Smooth muscle cell (in vitro differentiated cells): ENCODE results near the gene GPC1. TPM values are rescaled to one million over a fixed set of nuclear protein-coding genes. Genes with fewer than 3 reads are reported as not detected.

Experiments used
- DNase-seq: peaks from one replicate; lab custom pipeline; 2025; ENCODE audit not compliant: unreplicated experiment; lab: John Stamatoyannopoulos, UW
- H2AFZ ChIP-seq: fragments of 200-600 bp; sonication (generic); 2 replicates; pipeline ENCODE4 v1.6.0; 2016; ENCODE audit warnings: antibody characterized with exemption, low read depth, mild to moderate bottlenecking
- H3F3A ChIP-seq: fragments of 200-600 bp; sonication (generic); 2 replicates; pipeline ENCODE4 v1.6.0; 2017; ENCODE audit warnings: antibody characterized with exemption, low read depth
- H3K27ac ChIP-seq: fragments of 200-600 bp; sonication (generic); 2 replicates; pipeline ENCODE4 v1.5.1; 2016; ENCODE audit warnings: low read depth, mild to moderate bottlenecking
- H3K27me3 ChIP-seq: fragments of 200-600 bp; sonication (generic); 2 replicates; pipeline ENCODE4 v1.6.1; 2016; ENCODE audit warnings: low read depth, mild to moderate bottlenecking
- H3K36me3 ChIP-seq: fragments of 200-600 bp; sonication (generic); 2 replicates; pipeline ENCODE4 v1.5.1; 2016; ENCODE audit warnings: low read depth
- H3K4me1 ChIP-seq: fragments of 200-600 bp; sonication (generic); 2 replicates; pipeline ENCODE4 v1.5.1; 2016; ENCODE audit warnings: low read depth
- H3K4me2 ChIP-seq: fragments of 200-600 bp; sonication (generic); 2 replicates; pipeline ENCODE4 v1.6.0; 2016; ENCODE audit warnings: mild to moderate bottlenecking
- H3K4me3 ChIP-seq: fragments of 200-600 bp; sonication (generic); 2 replicates; pipeline ENCODE4 v1.5.1; 2016; ENCODE audit warnings: mild to moderate bottlenecking
- H3K79me2 ChIP-seq: fragments of 200-600 bp; sonication (generic); 2 replicates; pipeline ENCODE4 v1.6.0; 2016; ENCODE audit warnings: low read depth, mild to moderate bottlenecking
- H3K9ac ChIP-seq: fragments of 200-600 bp; sonication (generic); 2 replicates; pipeline ENCODE4 v1.6.0; 2016; ENCODE audit warnings: low read depth
- H3K9me3 ChIP-seq: fragments of 200-600 bp; sonication (generic); replicated peaks from 2 replicates; pipeline ENCODE4 v1.5.1; 2016; ENCODE audit warnings: low read depth
- H4K20me1 ChIP-seq: fragments of 200-600 bp; sonication (generic); 2 replicates; pipeline ENCODE4 v1.6.0; 2016; ENCODE audit warnings: low read depth
- WGBS: methylation state at CpG from one replicate; pipeline ENCODE4 v1.1.7; 2016; ENCODE audit warnings: low lambda C conversion rate; 5-methylcytosine and 5-hydroxymethylcytosine counted together
- polyA plus RNA-seq: library from polyadenylated mRNA; unstranded; fragments of >200 nt; fragmentation: Nextera tagmentation; extraction: Ambion mirVana; gene quantifications from 2 replicates; pipeline ENCODE4 v1.2.1, GENCODE V29; 2016
- total RNA-seq: library from RNA; depleted of rRNA; stranded (reverse); fragments of >200 nt; gene quantifications from 2 replicates; pipeline ENCODE4 v1.2.3, GENCODE V29; 2014
- TF ChIP-seq, protein P1 (sequence below): fragments of 200-600 bp; sonication (generic); IDR thresholded peaks from 2 replicates; pipeline ENCODE4 v1.5.1; 2017; ENCODE audit warnings: borderline replicate concordance, mild to moderate bottlenecking, antibody characterized with exemption; ENCODE audit not compliant: insufficient read depth, poor library complexity, severe bottlenecking

Gene GPC1
- total and polyA plus RNA-seq, 2 experiments from 2014 or later, result 88.9 to 221 TPM

DNA sequence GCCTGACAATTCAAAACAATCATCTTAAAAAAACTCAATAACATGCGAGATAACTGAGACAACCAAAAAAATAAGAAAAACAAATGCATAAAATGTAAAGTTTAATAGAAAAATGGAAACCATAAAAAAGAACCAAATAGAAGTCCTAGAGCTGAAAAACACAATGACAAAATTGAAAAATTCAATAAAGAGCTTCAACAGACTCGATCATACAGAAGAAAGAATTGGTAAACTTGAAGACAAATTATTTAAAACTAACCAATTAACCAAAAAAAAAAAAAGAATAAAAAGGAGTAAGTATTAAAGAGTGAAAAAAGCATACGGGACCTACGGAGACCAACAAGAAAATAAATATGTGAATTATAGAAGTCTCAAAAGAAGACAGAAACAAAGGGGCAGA, 37.7 kb downstream of the GPC1 start:
- no peaks in the 10 kb centered on the region for H3K79me2 ChIP-seq
- H3F3A ChIP-seq, result no peaks in the 10 kb centered on the region
- TF ChIP-seq, protein P1, sequence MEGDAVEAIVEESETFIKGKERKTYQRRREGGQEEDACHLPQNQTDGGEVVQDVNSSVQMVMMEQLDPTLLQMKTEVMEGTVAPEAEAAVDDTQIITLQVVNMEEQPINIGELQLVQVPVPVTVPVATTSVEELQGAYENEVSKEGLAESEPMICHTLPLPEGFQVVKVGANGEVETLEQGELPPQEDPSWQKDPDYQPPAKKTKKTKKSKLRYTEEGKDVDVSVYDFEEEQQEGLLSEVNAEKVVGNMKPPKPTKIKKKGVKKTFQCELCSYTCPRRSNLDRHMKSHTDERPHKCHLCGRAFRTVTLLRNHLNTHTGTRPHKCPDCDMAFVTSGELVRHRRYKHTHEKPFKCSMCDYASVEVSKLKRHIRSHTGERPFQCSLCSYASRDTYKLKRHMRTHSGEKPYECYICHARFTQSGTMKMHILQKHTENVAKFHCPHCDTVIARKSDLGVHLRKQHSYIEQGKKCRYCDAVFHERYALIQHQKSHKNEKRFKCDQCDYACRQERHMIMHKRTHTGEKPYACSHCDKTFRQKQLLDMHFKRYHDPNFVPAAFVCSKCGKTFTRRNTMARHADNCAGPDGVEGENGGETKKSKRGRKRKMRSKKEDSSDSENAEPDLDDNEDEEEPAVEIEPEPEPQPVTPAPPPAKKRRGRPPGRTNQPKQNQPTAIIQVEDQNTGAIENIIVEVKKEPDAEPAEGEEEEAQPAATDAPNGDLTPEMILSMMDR, result no peak
- no peak overlapping the region for H3K9ac ChIP-seq
- no peaks in the 10 kb centered on the region for H3K36me3 ChIP-seq
- no peaks in the 10 kb centered on the region for H4K20me1 ChIP-seq
- H3K4me1 ChIP-seq, result no peaks in the 10 kb centered on the region
- no peaks in the 10 kb centered on the region for H3K9me3 ChIP-seq
- DNase-seq, result no peak
- no peak overlapping the region for H3K4me2 ChIP-seq
- H3K4me3 ChIP-seq, result no peak overlapping the region
- H2AFZ ChIP-seq, result no peak overlapping the region
- H3K27me3 ChIP-seq, result no peaks in the 10 kb centered on the region
- no peak overlapping the region for H3K27ac ChIP-seq
- WGBS, result 94% methylated on average over 4 of the region's 4 CpGs

DNA sequence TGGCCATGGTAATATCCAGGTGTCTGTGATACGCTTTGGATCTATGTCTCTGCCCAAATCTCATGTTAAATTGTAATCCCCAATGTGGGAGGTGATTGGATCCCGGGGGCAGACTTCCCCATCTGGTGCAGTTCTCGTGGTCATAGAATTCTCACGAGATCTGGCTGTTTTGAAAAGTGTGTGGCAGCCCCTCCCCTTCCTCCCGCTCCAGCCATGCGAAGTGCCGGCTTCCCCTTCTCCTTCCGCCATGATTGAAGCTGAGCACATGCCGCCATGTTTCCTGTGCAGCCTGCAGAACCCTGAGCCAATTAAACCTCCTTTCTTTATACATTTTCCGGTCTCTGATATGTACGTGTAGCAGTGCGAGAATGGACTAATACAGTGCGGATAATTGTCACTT, 42.5 kb downstream of the GPC1 start:
- H3K36me3 ChIP-seq, result no peaks in the 10 kb centered on the region
- no peaks in the 10 kb centered on the region for H3K9me3 ChIP-seq
- H4K20me1 ChIP-seq, result no peaks in the 10 kb centered on the region
- 94% methylated on average over 13 of the region's 13 CpGs for WGBS
- H3K27me3 ChIP-seq, result no peaks in the 10 kb centered on the region
- TF ChIP-seq, protein P1, result no peak
- no peak overlapping the region for H3K4me2 ChIP-seq
- H3K27ac ChIP-seq, result no peak overlapping the region
- no peaks in the 10 kb centered on the region for H3K79me2 ChIP-seq
- H3F3A ChIP-seq, result no peaks in the 10 kb centered on the region
- H2AFZ ChIP-seq, result no peak overlapping the region
- H3K4me1 ChIP-seq, result no peaks in the 10 kb centered on the region
- DNase-seq, result no peak
- no peak overlapping the region for H3K4me3 ChIP-seq
- H3K9ac ChIP-seq, result no peak overlapping the region

DNA sequence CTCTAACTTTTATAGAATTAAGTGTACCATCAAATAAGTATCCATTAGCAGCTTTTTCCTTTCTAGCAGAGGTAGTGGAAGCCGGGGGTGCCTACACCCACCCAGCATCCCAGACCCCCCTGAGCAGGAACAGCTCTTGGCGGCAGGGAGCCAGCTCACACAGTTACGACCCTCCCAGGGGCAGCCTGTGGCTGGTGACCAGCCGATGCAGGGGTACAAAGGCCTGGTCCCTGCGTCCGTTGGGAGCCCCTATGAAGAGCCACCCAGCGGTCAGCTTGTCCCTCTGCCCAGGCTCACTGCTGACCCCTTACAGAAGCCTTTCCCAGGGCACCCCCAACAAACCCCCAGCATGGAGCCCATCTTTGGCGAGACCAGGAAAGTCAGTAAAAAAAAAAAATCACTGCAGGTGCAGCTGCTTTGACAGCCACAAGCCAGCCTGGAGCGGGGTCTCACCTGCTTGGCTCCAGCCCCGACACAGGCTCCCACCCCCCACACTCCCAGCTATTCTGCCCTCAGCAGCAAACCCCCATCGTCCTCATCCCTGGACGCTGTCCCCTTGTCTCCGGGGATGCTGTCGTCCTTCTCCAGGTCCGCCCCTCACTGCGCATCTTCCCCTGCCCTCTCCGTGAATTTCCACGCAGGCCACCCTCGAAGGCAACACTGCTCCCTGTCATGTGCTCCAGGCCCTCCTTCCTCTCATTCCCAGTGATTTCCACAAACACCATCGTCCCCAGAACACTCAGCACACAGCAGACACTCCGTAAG, 43.1 kb downstream of the GPC1 start:
- H3K36me3 ChIP-seq, result no peaks in the 10 kb centered on the region
- H3K27ac ChIP-seq, result no peak overlapping the region
- WGBS, result 92% methylated on average over 21 of the region's 21 CpGs
- H3K9ac ChIP-seq, result no peak overlapping the region
- no peaks in the 10 kb centered on the region for H3K9me3 ChIP-seq
- H3K27me3 ChIP-seq, result no peaks in the 10 kb centered on the region
- TF ChIP-seq, protein P1, result no peak
- no peak overlapping the region for H3K4me2 ChIP-seq
- no peak overlapping the region for H2AFZ ChIP-seq
- no peaks in the 10 kb centered on the region for H3K79me2 ChIP-seq
- H3F3A ChIP-seq, result no peaks in the 10 kb centered on the region
- DNase-seq, result no peak
- H3K4me3 ChIP-seq, result no peak overlapping the region
- no peaks in the 10 kb centered on the region for H4K20me1 ChIP-seq
- H3K4me1 ChIP-seq, result no peaks in the 10 kb centered on the region

DNA sequence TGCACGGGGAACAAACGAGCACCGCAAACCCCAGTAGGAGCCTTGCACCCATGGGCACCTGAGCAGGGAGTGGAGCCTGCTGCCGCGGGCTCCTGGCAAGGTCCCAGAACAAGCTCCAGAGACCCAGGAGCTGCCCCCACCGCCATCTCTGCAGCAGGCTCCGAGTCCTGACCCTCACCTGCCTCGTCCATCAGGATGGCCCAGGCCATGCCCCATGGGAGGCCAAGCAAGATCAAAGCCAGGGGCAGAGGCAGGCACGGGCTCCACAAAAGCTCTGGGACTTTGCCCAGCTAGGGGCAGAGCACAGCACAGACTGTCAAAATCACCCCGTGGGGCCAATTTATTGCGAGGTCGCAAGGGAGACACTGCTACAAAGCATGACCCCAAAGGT, 43.6 kb downstream of the GPC1 start:
- 92% methylated on average over 12 of the region's 12 CpGs for WGBS
- Histone ChIP-seq H3K4me2 (no peak overlapping the region), H3K27ac (no peak overlapping the region), H3K4me3 (no peak overlapping the region), H2AFZ (no peak overlapping the region), H3K9ac (no peak overlapping the region), H3K79me2 (no peaks in the 10 kb centered on the region), H3K9me3 (no peaks in the 10 kb centered on the region), H3K36me3 (no peaks in the 10 kb centered on the region), H3K4me1 (no peaks in the 10 kb centered on the region), H3K27me3 (no peaks in the 10 kb centered on the region), H3F3A (no peaks in the 10 kb centered on the region), H4K20me1 (no peaks in the 10 kb centered on the region)
- TF ChIP-seq, protein P1, result no peak
- DNase-seq, result no peak
